Measurements from ENCODE around the gene SLC25A23. TPM values are rescaled to one million over a fixed set of nuclear protein-coding genes. Genes with fewer than 3 reads are reported as not detected.

The SLC25A23 gene
- total and polyA plus RNA-seq, 9 of the 15 experiments (the other 6 are each of a cell fraction or from before 2014, with no cell fraction given): 6.1 to 72.0 (median 26.6) TPM

- TF ChIP-seq MXI1 (IDR thresholded peaks at IDR 0.05; ENCODE audit: low read depth, low read length) (no peak), SAFB2 (IDR thresholded peaks at IDR 0.05; ENCODE audit: borderline replicate concordance, low read depth, low read length, severe bottlenecking) (no peak), ZNF3 (CRISPR knock-in tag; IDR thresholded peaks at IDR 0.05) (no peak), TBL1XR1 (IDR thresholded peaks at IDR 0.05; ENCODE audit: low read length in 2 of 2) (peak in 1 of 2 experiments; percentile 28; a peak in 1 of 4 replicates), CREBBP (IDR thresholded peaks at IDR 0.05; ENCODE audit: low read depth, low read length) (no peak), RUNX1 (IDR thresholded peaks at IDR 0.05; ENCODE audit: low read depth) (no peak), ZNF778 (CRISPR knock-in tag; IDR thresholded peaks at IDR 0.05) (no peak), THRA (IDR thresholded peaks at IDR 0.05) (no peak), MEIS2 (IDR thresholded peaks at IDR 0.05; ENCODE audit: partially characterized antibody) (peak; percentile 87), HNRNPUL1 (IDR thresholded peaks at IDR 0.05; ENCODE audit: low read length) (no peak), OTX1 (CRISPR knock-in tag; IDR thresholded peaks at IDR 0.05) (no peak; the same call in 1 of the 2 replicates), HOMEZ (CRISPR knock-in tag; IDR thresholded peaks at IDR 0.05) (no peak), E4F1 (CRISPR knock-in tag; IDR thresholded peaks at IDR 0.05; ENCODE audit: borderline replicate concordance) (no peak), SMAD4 (CRISPR knock-in tag; conservative IDR thresholded peaks at IDR 0.05) (peak; percentile 97), ZSCAN29 (IDR thresholded peaks at IDR 0.05) (no peak), CXXC5 (CRISPR knock-in tag; IDR thresholded peaks at IDR 0.05) (peak; percentile 74), DLX4 (CRISPR knock-in tag; IDR thresholded peaks at IDR 0.05) (no peak), ZNF280A (IDR thresholded peaks at IDR 0.05; ENCODE audit: low read depth, partially characterized antibody) (no peak), ELF1 (tag; IDR thresholded peaks at IDR 0.05) (peak; percentile 75), TCFL5 (CRISPR knock-in tag; conservative IDR thresholded peaks at IDR 0.05) (no peak), E2F3 (CRISPR knock-in tag; IDR thresholded peaks at IDR 0.05) (peak; percentile 91), ZNF274 (IDR thresholded peaks at IDR 0.05; ENCODE audit: borderline replicate concordance, low read depth, low read length) (no peak)
Observed at GRCh38 chr19:6424939-6425731, 34.5 kb downstream of the SLC25A23 start (continued).

All from K562 (cell line).